ENCODE results near the gene CNOT6L.

DNA sequence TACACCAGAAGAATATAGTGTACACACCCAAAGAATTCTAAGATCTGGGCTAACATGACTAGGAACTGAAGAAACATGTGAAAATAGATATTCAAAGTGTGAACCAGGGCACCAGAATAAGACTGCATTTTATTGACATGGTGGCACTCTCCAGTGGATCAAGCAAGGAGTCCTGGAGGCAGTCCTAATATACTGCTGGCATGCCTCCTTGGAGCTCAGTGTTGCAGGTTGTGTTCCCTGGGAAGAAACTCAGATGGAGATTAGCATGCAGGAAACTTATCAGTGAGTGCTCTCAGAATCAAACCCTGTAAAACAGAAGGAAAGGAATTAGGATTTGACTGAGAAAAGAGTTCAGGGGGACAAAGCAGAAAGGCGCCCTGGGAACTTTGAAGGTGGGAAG is 108.5 kb downstream of the CNOT6L start:
- TF ChIP-seq, protein P1, sequence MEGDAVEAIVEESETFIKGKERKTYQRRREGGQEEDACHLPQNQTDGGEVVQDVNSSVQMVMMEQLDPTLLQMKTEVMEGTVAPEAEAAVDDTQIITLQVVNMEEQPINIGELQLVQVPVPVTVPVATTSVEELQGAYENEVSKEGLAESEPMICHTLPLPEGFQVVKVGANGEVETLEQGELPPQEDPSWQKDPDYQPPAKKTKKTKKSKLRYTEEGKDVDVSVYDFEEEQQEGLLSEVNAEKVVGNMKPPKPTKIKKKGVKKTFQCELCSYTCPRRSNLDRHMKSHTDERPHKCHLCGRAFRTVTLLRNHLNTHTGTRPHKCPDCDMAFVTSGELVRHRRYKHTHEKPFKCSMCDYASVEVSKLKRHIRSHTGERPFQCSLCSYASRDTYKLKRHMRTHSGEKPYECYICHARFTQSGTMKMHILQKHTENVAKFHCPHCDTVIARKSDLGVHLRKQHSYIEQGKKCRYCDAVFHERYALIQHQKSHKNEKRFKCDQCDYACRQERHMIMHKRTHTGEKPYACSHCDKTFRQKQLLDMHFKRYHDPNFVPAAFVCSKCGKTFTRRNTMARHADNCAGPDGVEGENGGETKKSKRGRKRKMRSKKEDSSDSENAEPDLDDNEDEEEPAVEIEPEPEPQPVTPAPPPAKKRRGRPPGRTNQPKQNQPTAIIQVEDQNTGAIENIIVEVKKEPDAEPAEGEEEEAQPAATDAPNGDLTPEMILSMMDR (conservative IDR thresholded peaks at IDR 0.05 in 1 of 2, IDR thresholded peaks at IDR 0.05 in 1 of 2; ENCODE audit: low read depth in 1 of 2, low read length in 2 of 2), result no peak
- no peak for TF ChIP-seq EZH2 (IDR thresholded peaks at IDR 0.05; ENCODE audit: low read length, missing control alignments)
